ENCODE data around the gene MAP3K19. TPM values are rescaled to one million over a fixed set of nuclear protein-coding genes. Genes with fewer than 3 reads are reported as not detected.

The MAP3K19 gene
- total RNA-seq, 1 donor from 2014 or later: not detected

GRCh38 chr2:135064149-135064548 is 16.9 kb upstream of the MAP3K19 start:
- DNase-seq (ENCODE audit: extremely low spot score, unreplicated experiment): no peak
- H3K4me3 Mint-ChIP-seq (ENCODE audit: unreplicated experiment): no peak overlapping the region
- TF ChIP-seq CTCF (IDR thresholded peaks at IDR 0.05): no peak
- H3K27me3 Mint-ChIP-seq (ENCODE audit: unreplicated experiment): no peaks in the 10 kb centered on the region
- H3K4me1 Mint-ChIP-seq (ENCODE audit: unreplicated experiment): peaks cover 7% of the 10 kb centered on the region
- H3K36me3 Mint-ChIP-seq (ENCODE audit: unreplicated experiment): peaks cover 27% of the 10 kb centered on the region
- H3K9me3 Mint-ChIP-seq (ENCODE audit: unreplicated experiment): no peaks in the 10 kb centered on the region
- H3K27ac Mint-ChIP-seq (ENCODE audit: unreplicated experiment): no peak overlapping the region

- no peak for DNase-seq (ENCODE audit: extremely low spot score, unreplicated experiment)
- Mint-ChIP-seq H3K36me3 (ENCODE audit: unreplicated experiment) (peaks cover 31% of the 10 kb centered on the region), H3K27ac (ENCODE audit: unreplicated experiment) (no peak overlapping the region), H3K27me3 (ENCODE audit: unreplicated experiment) (no peaks in the 10 kb centered on the region), H3K4me1 (ENCODE audit: unreplicated experiment) (peaks cover 5% of the 10 kb centered on the region), H3K4me3 (ENCODE audit: unreplicated experiment) (no peak overlapping the region), H3K9me3 (ENCODE audit: unreplicated experiment) (no peaks in the 10 kb centered on the region)
- TF ChIP-seq CTCF (IDR thresholded peaks at IDR 0.05): no peak
These were observed 16.0 kb upstream of the MAP3K19 start for GRCh38 chr2:135063210-135063609.

GRCh38 chr2:135059577-135059976 is 12.3 kb upstream of the MAP3K19 start:
- Mint-ChIP-seq H3K27ac (ENCODE audit: unreplicated experiment) (no peak overlapping the region), H3K9me3 (ENCODE audit: unreplicated experiment) (no peaks in the 10 kb centered on the region), H3K27me3 (ENCODE audit: unreplicated experiment) (no peaks in the 10 kb centered on the region), H3K4me1 (ENCODE audit: unreplicated experiment) (peaks cover 27% of the 10 kb centered on the region), H3K36me3 (ENCODE audit: unreplicated experiment) (peaks cover 36% of the 10 kb centered on the region), H3K4me3 (ENCODE audit: unreplicated experiment) (no peak overlapping the region)
- no peak for TF ChIP-seq CTCF (IDR thresholded peaks at IDR 0.05)
- DNase-seq (ENCODE audit: extremely low spot score, unreplicated experiment): no peak

GRCh38 chr2:135056790-135057189 is 9.5 kb upstream of the MAP3K19 start:
- peak overlapping the region; percentile 34 for H3K27ac Mint-ChIP-seq (ENCODE audit: unreplicated experiment)
- peaks cover 16% of the 10 kb centered on the region for H3K36me3 Mint-ChIP-seq (ENCODE audit: unreplicated experiment)
- no peak overlapping the region for H3K4me3 Mint-ChIP-seq (ENCODE audit: unreplicated experiment)
- peaks cover 40% of the 10 kb centered on the region for H3K4me1 Mint-ChIP-seq (ENCODE audit: unreplicated experiment)
- no peak for TF ChIP-seq CTCF (IDR thresholded peaks at IDR 0.05)
- DNase-seq (ENCODE audit: extremely low spot score, unreplicated experiment): no peak
- no peaks in the 10 kb centered on the region for H3K27me3 Mint-ChIP-seq (ENCODE audit: unreplicated experiment)
- H3K9me3 Mint-ChIP-seq (ENCODE audit: unreplicated experiment): no peaks in the 10 kb centered on the region

GRCh38 chr2:135055182-135055786 is 8.0 kb upstream of the MAP3K19 start:
- no peaks in the 10 kb centered on the region for H3K27me3 Mint-ChIP-seq (ENCODE audit: unreplicated experiment)
- H3K4me3 Mint-ChIP-seq (ENCODE audit: unreplicated experiment): no peak overlapping the region
- peaks cover 9% of the 10 kb centered on the region for H3K36me3 Mint-ChIP-seq (ENCODE audit: unreplicated experiment)
- peaks cover 41% of the 10 kb centered on the region for H3K4me1 Mint-ChIP-seq (ENCODE audit: unreplicated experiment)
- no peaks in the 10 kb centered on the region for H3K9me3 Mint-ChIP-seq (ENCODE audit: unreplicated experiment)
- no peak for DNase-seq (ENCODE audit: extremely low spot score, unreplicated experiment)
- peak overlapping the region; percentile 88 for H3K27ac Mint-ChIP-seq (ENCODE audit: unreplicated experiment)
- TF ChIP-seq CTCF (IDR thresholded peaks at IDR 0.05): no peak

All from osteocyte (in vitro differentiated cells).